BLaER1 (cell line): ENCODE results near the gene GRPR.

Experiments used
- H3K27ac ChIP-seq: shearing (Covaris generic); formaldehyde crosslinking; 2 replicates; pipeline ENCODE4 v1.8.1; 2022
- H3K27me3 ChIP-seq: shearing (Covaris generic); formaldehyde crosslinking; 2 replicates; pipeline ENCODE4 v1.8.1; 2022
- H3K36me3 ChIP-seq: shearing (Covaris generic); formaldehyde crosslinking; 2 replicates; pipeline ENCODE4 v1.8.1; 2022
- H3K4me1 ChIP-seq: shearing (Covaris generic); formaldehyde crosslinking; 2 replicates; pipeline ENCODE4 v1.8.1; 2022
- H3K4me2 ChIP-seq: shearing (Covaris generic); formaldehyde crosslinking; 2 replicates; pipeline ENCODE4 v1.8.1; 2022
- H3K4me3 ChIP-seq: shearing (Covaris generic); formaldehyde crosslinking; 2 replicates; pipeline ENCODE4 v1.8.1; 2022
- H3K9ac ChIP-seq: shearing (Covaris generic); formaldehyde crosslinking; 2 replicates; pipeline ENCODE4 v1.8.1; 2022
- H3K9me3 ChIP-seq: shearing (Covaris generic); formaldehyde crosslinking; 2 replicates; pipeline ENCODE4 v1.8.1; 2022
- H4K20me1 ChIP-seq: shearing (Covaris generic); formaldehyde crosslinking; 2 replicates; pipeline ENCODE4 v1.8.1; 2022
- Cebpa-rat ChIP-seq: shearing (Covaris generic); IDR thresholded peaks from 2 replicates; pipeline ENCODE4 v1.8.1; 2022

Gene GRPR

DNA sequence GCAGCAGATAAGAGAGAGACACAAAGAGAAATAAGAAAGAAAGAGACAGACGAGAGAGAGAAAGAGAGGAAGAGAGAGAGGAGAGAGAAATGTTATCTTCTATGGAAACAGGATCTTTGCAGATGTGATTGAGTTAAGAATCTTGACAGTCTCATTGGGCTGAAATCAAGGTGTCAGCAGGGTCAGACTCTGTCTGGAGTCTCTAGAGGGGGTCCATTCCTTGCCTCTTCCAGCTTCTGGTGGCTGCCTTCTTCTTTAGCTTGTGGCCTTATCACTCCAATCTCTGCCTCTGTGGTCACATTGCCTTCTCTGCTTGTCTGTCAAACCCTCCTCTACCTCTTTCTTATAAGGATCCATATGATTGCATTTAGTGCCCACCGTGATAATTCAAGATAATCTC lies 21.8 kb upstream of the GRPR start:
- Histone ChIP-seq H3K9ac (no peak overlapping the region), H3K27ac (no peak overlapping the region), H3K27me3 (peaks cover 78% of the 10 kb centered on the region), H3K4me1 (no peaks in the 10 kb centered on the region), H3K4me2 (no peak overlapping the region), H3K36me3 (no peaks in the 10 kb centered on the region), H3K9me3 (no peaks in the 10 kb centered on the region), H3K4me3 (no peak overlapping the region), H4K20me1 (no peaks in the 10 kb centered on the region)
- no peak for TF ChIP-seq Cebpa-rat

DNA sequence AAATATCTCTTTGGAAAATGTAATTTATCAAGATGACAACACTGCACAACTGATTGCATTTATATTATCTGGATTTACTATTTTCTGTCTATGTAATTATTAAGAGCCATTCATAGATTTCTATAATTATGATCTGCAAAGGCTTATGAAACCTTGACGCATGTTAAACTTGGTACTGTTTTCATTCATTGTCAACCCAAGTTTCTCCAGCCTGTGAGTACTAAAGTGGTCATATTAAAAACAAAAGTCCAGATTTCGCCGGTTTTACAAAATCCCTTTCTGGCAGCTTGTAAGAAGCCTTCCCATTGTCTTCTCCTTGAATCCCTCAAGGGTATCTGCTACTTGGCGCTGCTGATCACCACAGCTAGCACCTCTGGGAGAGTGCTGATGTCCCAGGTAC lies 19.7 kb upstream of the GRPR start:
- no peaks in the 10 kb centered on the region for H4K20me1 ChIP-seq
- H3K4me1 ChIP-seq = no peaks in the 10 kb centered on the region
- no peak for TF ChIP-seq Cebpa-rat
- no peak overlapping the region for H3K4me3 ChIP-seq
- no peaks in the 10 kb centered on the region for H3K36me3 ChIP-seq
- no peak overlapping the region for H3K27ac ChIP-seq
- H3K4me2 ChIP-seq = no peak overlapping the region
- H3K9ac ChIP-seq = no peak overlapping the region
- H3K9me3 ChIP-seq = no peaks in the 10 kb centered on the region
- peaks cover 84% of the 10 kb centered on the region for H3K27me3 ChIP-seq

DNA sequence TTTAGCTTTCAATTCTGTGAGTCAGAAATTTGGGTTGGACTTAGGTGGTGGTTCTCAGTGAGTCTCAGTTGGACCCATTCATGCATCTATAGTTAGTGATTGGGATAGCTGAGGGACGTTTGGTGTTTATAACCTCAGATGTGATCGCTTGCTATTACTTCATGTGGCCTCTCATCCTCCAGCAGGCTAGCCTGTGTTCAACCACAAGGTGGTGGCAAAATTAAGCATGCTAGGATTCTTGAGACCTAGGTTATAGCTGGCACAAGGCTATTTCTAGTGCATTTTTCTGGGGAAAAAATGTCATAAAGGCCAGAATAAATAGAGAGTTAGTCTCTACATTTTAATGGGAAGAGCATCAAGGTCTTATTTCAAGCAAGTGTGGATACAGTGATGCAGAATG lies 10.9 kb upstream of the GRPR start:
- H3K27me3 ChIP-seq = peaks cover 86% of the 10 kb centered on the region
- H3K9me3 ChIP-seq = peaks cover 4% of the 10 kb centered on the region; the same call in 1 of the 2 replicates
- TF ChIP-seq Cebpa-rat = no peak
- H3K4me3 ChIP-seq = no peak overlapping the region
- H4K20me1 ChIP-seq = no peaks in the 10 kb centered on the region; the same call in 1 of the 2 replicates
- no peak overlapping the region for H3K4me2 ChIP-seq
- H3K9ac ChIP-seq = no peak overlapping the region
- H3K36me3 ChIP-seq = no peaks in the 10 kb centered on the region
- H3K4me1 ChIP-seq = peaks cover 8% of the 10 kb centered on the region
- H3K27ac ChIP-seq = no peak overlapping the region

DNA sequence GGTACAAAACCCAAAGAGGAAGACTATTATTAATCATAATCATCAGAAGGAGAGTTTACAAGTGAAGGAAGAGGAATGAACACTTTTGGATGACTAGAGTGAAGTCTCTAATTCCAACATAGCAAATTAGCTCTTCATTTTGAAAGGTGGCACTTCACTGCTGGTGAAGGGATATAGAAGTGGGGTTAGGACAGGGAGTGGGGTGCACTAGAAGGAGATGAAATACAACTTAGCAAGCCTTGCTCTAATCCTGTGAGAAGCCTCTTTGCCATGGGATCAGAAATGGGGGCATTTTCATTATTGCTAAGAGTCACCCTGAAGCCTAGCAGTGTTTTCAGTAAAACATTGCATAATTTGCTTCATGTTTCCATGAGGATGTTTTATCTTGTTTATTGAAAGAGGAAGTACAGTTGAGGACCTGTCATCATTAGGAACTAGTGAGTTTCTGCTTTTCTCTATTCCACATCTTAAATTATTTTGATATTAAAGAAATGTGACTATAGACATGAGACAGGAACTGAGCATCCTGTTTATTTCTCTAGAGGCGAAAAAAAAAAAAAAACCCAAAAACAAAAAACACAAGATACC lies 9.3 kb upstream of the GRPR start:
- TF ChIP-seq Cebpa-rat = no peak
- Histone ChIP-seq H3K4me1 (peaks cover 8% of the 10 kb centered on the region), H3K36me3 (no peaks in the 10 kb centered on the region), H3K9ac (no peak overlapping the region), H4K20me1 (no peaks in the 10 kb centered on the region; the same call in 1 of the 2 replicates), H3K9me3 (peaks cover 4% of the 10 kb centered on the region; the same call in 1 of the 2 replicates), H3K4me2 (peak overlapping the region; percentile 22), H3K4me3 (no peak overlapping the region), H3K27ac (no peak overlapping the region), H3K27me3 (peaks cover 86% of the 10 kb centered on the region)

DNA sequence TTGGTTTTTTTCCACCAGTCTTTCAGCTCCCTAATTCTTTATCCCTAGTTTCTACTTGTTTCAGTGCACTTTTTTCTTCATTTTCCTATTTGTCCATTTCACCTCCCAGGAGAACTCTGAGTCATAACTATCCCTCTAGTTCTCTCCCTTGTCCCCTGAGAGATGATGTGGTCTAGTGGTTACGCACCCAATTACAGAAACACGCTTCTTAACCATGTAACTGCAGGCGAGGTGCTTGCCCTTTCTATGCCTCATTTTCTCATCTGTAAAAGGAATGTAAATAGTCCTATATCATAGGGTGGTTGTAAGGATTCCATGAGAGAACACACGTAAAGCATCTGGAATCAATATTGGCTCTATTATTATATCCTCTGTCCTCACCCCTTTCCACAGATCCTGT lies 8.8 kb upstream of the GRPR start:
- peaks cover 89% of the 10 kb centered on the region for H3K27me3 ChIP-seq
- H3K9me3 ChIP-seq = peaks cover 4% of the 10 kb centered on the region
- no peaks in the 10 kb centered on the region for H3K36me3 ChIP-seq
- H3K9ac ChIP-seq = no peak overlapping the region
- H3K4me2 ChIP-seq = peak overlapping the region; percentile 22
- no peak overlapping the region for H3K27ac ChIP-seq
- peaks cover 8% of the 10 kb centered on the region for H3K4me1 ChIP-seq
- no peaks in the 10 kb centered on the region; the same call in 1 of the 2 replicates for H4K20me1 ChIP-seq
- no peak for TF ChIP-seq Cebpa-rat
- no peak overlapping the region for H3K4me3 ChIP-seq

DNA sequence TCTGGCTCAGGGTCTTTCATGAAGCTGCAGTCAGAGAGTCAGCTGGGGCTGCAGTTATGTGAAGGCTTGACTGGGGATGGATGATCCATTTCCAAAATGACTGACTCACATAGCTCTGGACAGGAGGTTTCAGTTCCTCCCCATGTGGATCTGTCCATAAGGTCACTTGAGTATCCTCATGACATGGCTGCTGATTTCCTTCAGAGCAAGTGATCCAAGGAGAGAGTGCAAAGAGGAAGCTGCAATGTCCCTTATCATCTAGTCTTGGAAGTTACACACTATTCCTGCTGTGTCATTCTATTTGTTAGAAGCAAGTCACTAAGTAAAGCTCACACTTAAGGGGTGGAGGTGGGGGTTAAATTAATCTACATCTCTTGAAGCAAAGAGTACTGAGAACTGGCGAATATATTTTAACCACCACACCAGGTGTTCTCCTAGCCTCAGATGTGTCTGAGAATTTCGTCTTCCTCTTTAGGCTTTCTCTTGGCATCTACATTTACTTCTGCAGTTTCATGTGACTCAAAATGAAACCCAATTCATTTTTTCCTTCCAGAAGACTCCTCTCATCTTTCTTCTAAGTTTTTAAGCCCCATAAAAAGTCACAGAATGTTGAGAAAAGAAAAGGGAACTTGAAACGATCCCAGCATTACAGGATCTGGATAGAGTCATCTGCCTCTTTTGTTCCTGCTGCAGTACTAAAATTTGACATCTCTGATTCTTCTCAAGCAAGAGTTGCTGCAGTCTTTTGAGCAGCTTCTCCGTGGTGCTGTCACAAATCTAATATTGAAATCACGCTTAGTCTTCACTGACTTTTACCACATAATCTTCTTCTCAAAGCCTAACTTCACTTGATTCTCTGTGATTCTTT lies 3.8 kb upstream of the GRPR start:
- no peaks in the 10 kb centered on the region for H3K36me3 ChIP-seq
- no peaks in the 10 kb centered on the region; the same call in 1 of the 2 replicates for H3K9me3 ChIP-seq
- H3K4me1 ChIP-seq = peaks cover 3% of the 10 kb centered on the region
- H3K27ac ChIP-seq = no peak overlapping the region
- H3K27me3 ChIP-seq = peaks cover 81% of the 10 kb centered on the region
- TF ChIP-seq Cebpa-rat = no peak
- H3K9ac ChIP-seq = no peak overlapping the region
- H3K4me3 ChIP-seq = no peak overlapping the region
- peaks cover 6% of the 10 kb centered on the region for H4K20me1 ChIP-seq
- no peak overlapping the region for H3K4me2 ChIP-seq

DNA sequence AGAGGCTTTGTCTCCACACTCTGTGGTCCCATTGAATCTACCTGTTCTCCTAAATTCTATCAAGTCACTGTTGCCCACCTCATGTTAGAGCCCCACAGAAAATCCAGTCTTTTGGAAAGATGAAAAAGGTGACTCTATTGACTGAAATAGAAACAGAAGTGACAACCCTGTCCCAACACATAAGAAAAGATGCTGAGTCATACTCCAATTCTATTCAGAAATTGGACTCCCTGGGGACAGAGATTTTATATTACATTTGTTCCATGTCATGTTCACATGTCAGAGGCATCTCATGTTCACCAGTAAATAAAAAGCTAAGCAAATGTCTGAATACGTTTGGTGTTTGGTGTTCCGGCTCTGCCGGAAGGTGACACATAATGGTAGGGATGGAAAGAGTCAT lies 2.9 kb upstream of the GRPR start:
- Histone ChIP-seq H3K9me3 (no peaks in the 10 kb centered on the region; the same call in 1 of the 2 replicates), H3K36me3 (no peaks in the 10 kb centered on the region), H3K4me1 (no peaks in the 10 kb centered on the region), H3K27ac (no peak overlapping the region), H3K4me2 (no peak overlapping the region), H4K20me1 (peaks cover 6% of the 10 kb centered on the region; the same call in 1 of the 2 replicates), H3K4me3 (no peak overlapping the region), H3K27me3 (peaks cover 78% of the 10 kb centered on the region), H3K9ac (no peak overlapping the region)
- no peak for TF ChIP-seq Cebpa-rat

DNA sequence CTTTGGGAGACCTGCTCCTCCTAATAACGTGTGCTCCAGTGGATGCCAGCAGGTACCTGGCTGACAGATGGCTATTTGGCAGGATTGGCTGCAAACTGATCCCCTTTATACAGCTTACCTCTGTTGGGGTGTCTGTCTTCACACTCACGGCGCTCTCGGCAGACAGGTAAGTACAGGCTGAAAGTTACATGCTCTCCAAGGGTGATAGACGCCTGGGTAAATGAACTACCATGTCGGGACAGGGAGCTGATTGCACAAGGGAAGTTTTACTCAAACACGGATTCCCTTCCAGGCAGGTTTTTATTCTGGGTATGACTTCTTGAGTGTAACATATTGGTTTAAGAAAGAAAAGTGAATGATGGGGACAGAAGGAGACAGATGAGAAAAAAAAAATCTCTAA lies 836 bp downstream of the GRPR start:
- H3K9ac ChIP-seq = no peak overlapping the region
- no peak overlapping the region for H3K4me2 ChIP-seq
- H3K4me1 ChIP-seq = no peaks in the 10 kb centered on the region
- TF ChIP-seq Cebpa-rat = no peak
- H3K27me3 ChIP-seq = peaks cover 84% of the 10 kb centered on the region
- no peak overlapping the region for H3K27ac ChIP-seq
- H3K4me3 ChIP-seq = no peak overlapping the region
- H3K9me3 ChIP-seq = no peaks in the 10 kb centered on the region; the same call in 1 of the 2 replicates
- no peaks in the 10 kb centered on the region for H3K36me3 ChIP-seq
- H4K20me1 ChIP-seq = peaks cover 12% of the 10 kb centered on the region

DNA sequence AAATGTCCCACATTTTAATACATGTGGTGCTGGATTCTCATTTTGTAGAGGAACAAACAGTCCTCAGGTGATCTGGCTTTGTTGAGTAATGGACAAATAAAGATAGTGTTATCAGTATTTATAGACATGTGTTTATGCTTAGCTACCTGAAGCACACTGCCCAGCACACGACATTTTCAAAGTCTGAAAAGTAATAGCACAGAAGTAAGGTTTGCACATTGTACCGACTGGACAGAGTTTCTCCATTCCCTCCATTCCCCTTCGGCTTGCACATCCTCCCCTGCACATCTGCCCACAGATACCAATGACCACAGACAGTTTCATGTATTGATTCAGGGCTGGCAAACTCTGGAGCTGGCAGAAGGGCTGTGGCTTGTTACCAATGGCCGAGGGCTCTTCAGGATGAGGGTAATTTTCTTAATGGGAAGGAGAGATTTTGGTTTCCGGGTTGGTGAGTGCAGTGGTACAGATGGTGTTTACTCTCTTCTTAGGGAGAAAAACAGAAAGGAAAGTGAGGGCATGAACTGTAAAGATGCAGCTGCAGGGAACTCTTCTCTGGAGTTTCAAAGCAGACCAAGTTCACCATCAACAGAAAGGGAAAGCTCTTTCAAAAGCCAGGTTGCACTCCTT lies 2.3 kb downstream of the GRPR start:
- H3K27ac ChIP-seq = no peak overlapping the region

DNA sequence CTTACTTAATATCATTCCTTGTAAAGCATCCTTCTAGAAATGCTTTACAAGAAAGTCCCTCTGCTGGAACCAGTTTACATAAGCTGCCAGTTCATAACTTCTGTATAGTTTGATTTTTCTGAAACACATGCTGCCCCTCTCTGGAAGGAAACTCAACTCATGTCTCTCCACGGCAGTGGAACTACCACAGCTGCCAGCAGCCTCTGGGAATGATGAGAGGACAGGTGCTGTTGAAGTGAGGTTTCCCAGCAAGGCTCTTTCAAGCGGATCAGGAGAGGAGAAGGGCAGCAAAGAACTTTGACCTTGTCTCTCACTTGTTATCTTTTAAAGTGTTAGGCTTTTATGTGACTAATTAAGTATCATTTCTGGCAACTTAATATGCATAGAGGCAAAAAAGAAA lies 7.3 kb downstream of the GRPR start:
- H3K27me3 ChIP-seq = peaks cover 95% of the 10 kb centered on the region
- no peak overlapping the region for H3K27ac ChIP-seq
- TF ChIP-seq Cebpa-rat = no peak
- H3K4me2 ChIP-seq = no peak overlapping the region
- H3K9me3 ChIP-seq = no peaks in the 10 kb centered on the region
- H3K4me3 ChIP-seq = no peak overlapping the region
- H3K4me1 ChIP-seq = no peaks in the 10 kb centered on the region
- H3K36me3 ChIP-seq = no peaks in the 10 kb centered on the region
- H3K9ac ChIP-seq = no peak overlapping the region
- peaks cover 13% of the 10 kb centered on the region; the same call in 1 of the 2 replicates for H4K20me1 ChIP-seq

More for the DNA sequence above, 2.3 kb downstream of the GRPR start:
- H3K4me1 ChIP-seq = no peaks in the 10 kb centered on the region
- peaks cover 19% of the 10 kb centered on the region for H4K20me1 ChIP-seq
- no peak overlapping the region for H3K4me2 ChIP-seq
- no peak overlapping the region for H3K9ac ChIP-seq
- H3K36me3 ChIP-seq = no peaks in the 10 kb centered on the region
- no peaks in the 10 kb centered on the region for H3K9me3 ChIP-seq
- no peak overlapping the region for H3K4me3 ChIP-seq
- no peak for TF ChIP-seq Cebpa-rat
- peaks cover 86% of the 10 kb centered on the region for H3K27me3 ChIP-seq
